HepG2 (cell line): Measurements from ENCODE around the gene SUSD4.

Experiments
- EP300 ChIP-seq, 3 experiments: sonication (generic) in 1 of 3; formaldehyde crosslinking in 1 of 3; IDR thresholded peaks; 2 replicates each; pipeline versions ENCODE4 v1.5.1 to v1.6.1; 2011 to 2020; ENCODE audit warnings: low read depth in 2 of 3, low read length in 2 of 3, borderline replicate concordance in 1 of 3, improper control_type of control experiment in 1 of 3, mild to moderate bottlenecking in 1 of 3, missing genetic modification reagents in 1 of 3, moderate library complexity in 1 of 3
- ESRRA ChIP-seq: sonication (generic); formaldehyde crosslinking; IDR thresholded peaks from 2 replicates; pipeline ENCODE4 v1.5.1; 2020; ENCODE audit warnings: mild to moderate bottlenecking, low read depth, missing genetic modification reagents
- SIN3A ChIP-seq: IDR thresholded peaks from 2 replicates; pipeline ENCODE4 v1.6.1; 2011; ENCODE audit warnings: low read depth, mild to moderate bottlenecking, control low read depth, low read length, borderline replicate concordance
- TF ChIP-seq, protein P1 (sequence below): sonication (generic); formaldehyde crosslinking; IDR thresholded peaks from 2 replicates; pipeline ENCODE4 v1.5.0; 2020; ENCODE audit warnings: mild to moderate bottlenecking, missing genetic modification reagents, moderate library complexity
- TF ChIP-seq, protein P2 (sequence below): sonication (generic); formaldehyde crosslinking; IDR thresholded peaks from 2 replicates; pipeline ENCODE4 v1.5.1; 2020; ENCODE audit warnings: missing genetic modification reagents, mild to moderate bottlenecking, borderline replicate concordance

DNA sequence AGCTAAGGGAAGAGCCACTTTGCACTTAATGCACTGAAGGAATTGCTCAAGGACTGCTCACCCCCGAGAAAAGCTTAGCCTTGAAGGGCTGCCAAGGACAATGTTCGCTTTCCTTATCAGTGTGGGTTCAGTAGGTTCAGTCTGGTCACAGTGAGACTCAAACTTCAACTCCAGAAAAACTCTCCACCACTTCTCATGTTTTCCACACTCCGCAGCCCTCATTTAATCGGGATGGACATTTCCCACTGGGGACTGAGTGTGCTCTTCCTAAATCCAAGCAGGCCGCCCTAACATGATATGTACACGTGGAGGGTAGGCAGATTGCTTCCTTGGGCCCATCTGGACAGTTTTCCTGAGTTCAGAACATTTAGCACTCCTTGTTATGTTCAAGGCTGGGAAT is 19.5 kb downstream of the SUSD4 start:
- TF ChIP-seq, protein P1, sequence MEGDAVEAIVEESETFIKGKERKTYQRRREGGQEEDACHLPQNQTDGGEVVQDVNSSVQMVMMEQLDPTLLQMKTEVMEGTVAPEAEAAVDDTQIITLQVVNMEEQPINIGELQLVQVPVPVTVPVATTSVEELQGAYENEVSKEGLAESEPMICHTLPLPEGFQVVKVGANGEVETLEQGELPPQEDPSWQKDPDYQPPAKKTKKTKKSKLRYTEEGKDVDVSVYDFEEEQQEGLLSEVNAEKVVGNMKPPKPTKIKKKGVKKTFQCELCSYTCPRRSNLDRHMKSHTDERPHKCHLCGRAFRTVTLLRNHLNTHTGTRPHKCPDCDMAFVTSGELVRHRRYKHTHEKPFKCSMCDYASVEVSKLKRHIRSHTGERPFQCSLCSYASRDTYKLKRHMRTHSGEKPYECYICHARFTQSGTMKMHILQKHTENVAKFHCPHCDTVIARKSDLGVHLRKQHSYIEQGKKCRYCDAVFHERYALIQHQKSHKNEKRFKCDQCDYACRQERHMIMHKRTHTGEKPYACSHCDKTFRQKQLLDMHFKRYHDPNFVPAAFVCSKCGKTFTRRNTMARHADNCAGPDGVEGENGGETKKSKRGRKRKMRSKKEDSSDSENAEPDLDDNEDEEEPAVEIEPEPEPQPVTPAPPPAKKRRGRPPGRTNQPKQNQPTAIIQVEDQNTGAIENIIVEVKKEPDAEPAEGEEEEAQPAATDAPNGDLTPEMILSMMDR (CRISPR knock-in tag): no peak
- no peak for TF ChIP-seq ESRRA (CRISPR knock-in tag)
- TF ChIP-seq, protein P2, sequence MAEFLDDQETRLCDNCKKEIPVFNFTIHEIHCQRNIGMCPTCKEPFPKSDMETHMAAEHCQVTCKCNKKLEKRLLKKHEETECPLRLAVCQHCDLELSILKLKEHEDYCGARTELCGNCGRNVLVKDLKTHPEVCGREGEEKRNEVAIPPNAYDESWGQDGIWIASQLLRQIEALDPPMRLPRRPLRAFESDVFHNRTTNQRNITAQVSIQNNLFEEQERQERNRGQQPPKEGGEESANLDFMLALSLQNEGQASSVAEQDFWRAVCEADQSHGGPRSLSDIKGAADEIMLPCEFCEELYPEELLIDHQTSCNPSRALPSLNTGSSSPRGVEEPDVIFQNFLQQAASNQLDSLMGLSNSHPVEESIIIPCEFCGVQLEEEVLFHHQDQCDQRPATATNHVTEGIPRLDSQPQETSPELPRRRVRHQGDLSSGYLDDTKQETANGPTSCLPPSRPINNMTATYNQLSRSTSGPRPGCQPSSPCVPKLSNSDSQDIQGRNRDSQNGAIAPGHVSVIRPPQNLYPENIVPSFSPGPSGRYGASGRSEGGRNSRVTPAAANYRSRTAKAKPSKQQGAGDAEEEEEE (CRISPR knock-in tag): no peak
- no peak for TF ChIP-seq EP300 (IDR thresholded peaks at IDR 0.05; ENCODE audit: low read depth in 2 of 2, low read length in 2 of 2)
- TF ChIP-seq EP300 (CRISPR knock-in tag; IDR thresholded peaks at IDR 0.05; ENCODE audit: borderline replicate concordance): no peak
- TF ChIP-seq SIN3A: no peak
